Measurements from ENCODE around the gene RBFA. TPM values are rescaled to one million over a fixed set of nuclear protein-coding genes. Genes with fewer than 3 reads are reported as not detected.

Gene RBFA
- total and polyA plus RNA-seq, 4 donors = 16.1 to 32.1 (median 23.4) TPM

GRCh38 chr18:80076379-80076778 is 42.1 kb downstream of the RBFA start:
- H3K4me1 ChIP-seq (ENCODE audit: control insufficient read depth in 5 of 5, insufficient read depth in 5 of 5, low read length in 5 of 5) = no peaks in the 10 kb centered on the region
- H3K36me3 ChIP-seq (ENCODE audit: control insufficient read depth in 4 of 4, insufficient read depth in 4 of 4, low read length in 4 of 4) = peaks cover 0 to 3% (median 0%) of the 10 kb centered on the region in 4 donors
- H3K27me3 ChIP-seq (ENCODE audit: control insufficient read depth in 3 of 3, insufficient read depth in 3 of 3, low read length in 2 of 3) = no peaks in the 10 kb centered on the region
- no peak overlapping the region for H3K9ac ChIP-seq (ENCODE audit: insufficient read depth in 1 of 2, low read length in 2 of 2)
- 95 to 96% methylated on average over 9 of the region's 9 CpGs for WGBS, 2 donors
- H3K4me3 ChIP-seq = no peak overlapping the region
- no peak for DNase-seq
- no peaks in the 10 kb centered on the region for H3K9me3 ChIP-seq (ENCODE audit: control insufficient read depth in 4 of 4, insufficient read depth in 3 of 4, low read length in 3 of 4)
- no peak for ATAC-seq (ENCODE audit: insufficient read depth, low FRiP score)
- H3K27ac ChIP-seq (ENCODE audit: low read depth in 1 of 2, low read length in 1 of 2) = no peak overlapping the region
- TF ChIP-seq CTCF (IDR thresholded peaks at IDR 0.05; ENCODE audit: control extremely low read depth, extremely low read depth) = no peak

GRCh38 chr18:80077873-80078272 is 43.6 kb downstream of the RBFA start:
- Histone ChIP-seq H3K27ac (ENCODE audit: low read depth in 1 of 2, low read length in 1 of 2) (no peak overlapping the region), H3K36me3 (ENCODE audit: control insufficient read depth in 4 of 4, insufficient read depth in 4 of 4, low read length in 4 of 4) (peaks cover 0 to 3% (median 0%) of the 10 kb centered on the region in 4 donors), H3K27me3 (ENCODE audit: control insufficient read depth in 3 of 3, insufficient read depth in 3 of 3, low read length in 2 of 3) (no peaks in the 10 kb centered on the region), H3K4me3 (no peak overlapping the region), H3K9ac (ENCODE audit: insufficient read depth in 1 of 2, low read length in 2 of 2) (no peak overlapping the region), H3K9me3 (ENCODE audit: control insufficient read depth in 4 of 4, insufficient read depth in 3 of 4, low read length in 3 of 4) (no peaks in the 10 kb centered on the region), H3K4me1 (ENCODE audit: control insufficient read depth in 5 of 5, insufficient read depth in 5 of 5, low read length in 5 of 5) (no peaks in the 10 kb centered on the region)
- WGBS, 2 donors = 95 to 97% methylated on average over 21 of the region's 21 CpGs
- no peak for ATAC-seq (ENCODE audit: insufficient read depth, low FRiP score)
- DNase-seq = no peak
- TF ChIP-seq CTCF (IDR thresholded peaks at IDR 0.05; ENCODE audit: control extremely low read depth, extremely low read depth) = no peak

Other genes with a start within 250 kb of the RBFA start
- 1 to 10 TPM in 1 of 2 donors, under 1 TPM in 1; 0.80 to 1.7 TPM for gene KCNG2, start 236.5 kb upstream of the RBFA start, total RNA-seq
- gene KCNG2, start 236.5 kb upstream of the RBFA start, polyA plus RNA-seq = 1 to 10 TPM in 1 of 2 donors, under 1 TPM in 1; 0.16 to 1.8 TPM
- 10 to 100 TPM; 26.5 to 69.8 TPM for gene SLC66A2, start 82.8 kb upstream of the RBFA start, total RNA-seq
- 10 to 100 TPM; 54.9 to 71.8 TPM for gene SLC66A2, start 82.8 kb upstream of the RBFA start, polyA plus RNA-seq
- 10 to 100 TPM; 30.6 to 37.9 TPM for gene HSBP1L1, start 69.8 kb upstream of the RBFA start, total RNA-seq
- 10 to 100 TPM; 23.2 to 80.9 TPM for gene HSBP1L1, start 69.8 kb upstream of the RBFA start, polyA plus RNA-seq
- gene TXNL4A, start 45.9 kb upstream of the RBFA start, total RNA-seq = 100 to 1,000 TPM in 1 of 2 donors, 10 to 100 TPM in 1; 29.9 to 101 TPM
- 10 to 100 TPM; 84.1 to 86.2 TPM for gene TXNL4A, start 45.9 kb upstream of the RBFA start, polyA plus RNA-seq
- gene ADNP2, start 74.8 kb downstream of the RBFA start, total RNA-seq = 10 to 100 TPM; 15.3 to 16.3 TPM
- gene ADNP2, start 74.8 kb downstream of the RBFA start, polyA plus RNA-seq = 1 to 10 TPM; 4.9 to 8.8 TPM
- 1 to 10 TPM; 4.4 to 9.8 TPM for gene PARD6G, start 213.1 kb downstream of the RBFA start, total RNA-seq
- gene PARD6G, start 213.1 kb downstream of the RBFA start, polyA plus RNA-seq = 1 to 10 TPM; 1.8 to 1.9 TPM